ENCODE data around the gene TEKT5. TPM values are rescaled to one million over a fixed set of nuclear protein-coding genes. Genes with fewer than 3 reads are reported as not detected.

Gene TEKT5
- total and polyA plus RNA-seq, 9 of the 15 experiments (the other 6 are each of a cell fraction or from before 2014, with no cell fraction given) = 0.10 to 0.19 TPM; not detected in 7

DNA sequence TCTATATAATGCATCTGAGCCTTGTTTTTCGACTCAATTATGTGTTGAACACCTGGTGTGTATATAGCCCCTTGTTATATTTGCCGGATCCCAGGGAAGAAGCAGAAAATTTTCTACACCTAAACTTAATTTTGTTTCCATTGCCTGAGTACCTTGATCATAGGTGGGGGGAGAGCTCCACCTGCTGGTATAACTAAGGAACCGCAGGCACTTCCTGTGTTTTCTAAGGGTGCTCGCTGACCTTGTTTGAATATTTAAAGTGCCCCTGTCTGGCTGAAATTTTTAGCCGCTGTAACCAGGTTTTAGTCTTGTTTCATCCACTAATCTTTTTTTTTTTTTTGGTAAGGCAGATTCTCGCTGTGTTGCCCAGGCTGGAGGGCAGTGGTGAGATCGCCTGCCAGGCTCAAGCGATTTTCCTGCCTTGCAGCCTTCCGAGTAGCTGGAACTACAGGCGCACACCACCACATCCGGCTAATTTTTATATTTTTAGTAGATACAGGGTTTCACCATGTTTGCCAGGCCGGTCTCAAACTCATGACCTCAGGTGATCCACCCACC lies 42.4 kb upstream of the TEKT5 start (continued):
- TF ChIP-seq WHSC1 (IDR thresholded peaks at IDR 0.05; ENCODE audit: low read length) = no peak
- no peak for TF ChIP-seq CHD4 (IDR thresholded peaks at IDR 0.05; ENCODE audit: insufficient read depth, insufficient replicate concordance, low read depth, low read length, poor library complexity, severe bottlenecking)
- TF ChIP-seq, protein P1, sequence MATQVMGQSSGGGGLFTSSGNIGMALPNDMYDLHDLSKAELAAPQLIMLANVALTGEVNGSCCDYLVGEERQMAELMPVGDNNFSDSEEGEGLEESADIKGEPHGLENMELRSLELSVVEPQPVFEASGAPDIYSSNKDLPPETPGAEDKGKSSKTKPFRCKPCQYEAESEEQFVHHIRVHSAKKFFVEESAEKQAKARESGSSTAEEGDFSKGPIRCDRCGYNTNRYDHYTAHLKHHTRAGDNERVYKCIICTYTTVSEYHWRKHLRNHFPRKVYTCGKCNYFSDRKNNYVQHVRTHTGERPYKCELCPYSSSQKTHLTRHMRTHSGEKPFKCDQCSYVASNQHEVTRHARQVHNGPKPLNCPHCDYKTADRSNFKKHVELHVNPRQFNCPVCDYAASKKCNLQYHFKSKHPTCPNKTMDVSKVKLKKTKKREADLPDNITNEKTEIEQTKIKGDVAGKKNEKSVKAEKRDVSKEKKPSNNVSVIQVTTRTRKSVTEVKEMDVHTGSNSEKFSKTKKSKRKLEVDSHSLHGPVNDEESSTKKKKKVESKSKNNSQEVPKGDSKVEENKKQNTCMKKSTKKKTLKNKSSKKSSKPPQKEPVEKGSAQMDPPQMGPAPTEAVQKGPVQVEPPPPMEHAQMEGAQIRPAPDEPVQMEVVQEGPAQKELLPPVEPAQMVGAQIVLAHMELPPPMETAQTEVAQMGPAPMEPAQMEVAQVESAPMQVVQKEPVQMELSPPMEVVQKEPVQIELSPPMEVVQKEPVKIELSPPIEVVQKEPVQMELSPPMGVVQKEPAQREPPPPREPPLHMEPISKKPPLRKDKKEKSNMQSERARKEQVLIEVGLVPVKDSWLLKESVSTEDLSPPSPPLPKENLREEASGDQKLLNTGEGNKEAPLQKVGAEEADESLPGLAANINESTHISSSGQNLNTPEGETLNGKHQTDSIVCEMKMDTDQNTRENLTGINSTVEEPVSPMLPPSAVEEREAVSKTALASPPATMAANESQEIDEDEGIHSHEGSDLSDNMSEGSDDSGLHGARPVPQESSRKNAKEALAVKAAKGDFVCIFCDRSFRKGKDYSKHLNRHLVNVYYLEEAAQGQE (IDR thresholded peaks at IDR 0.05; ENCODE audit: borderline replicate concordance) = peak; percentile 86; the same call in 1 of the 2 replicates
- TF ChIP-seq, protein P1 (CRISPR knock-in tag; IDR thresholded peaks at IDR 0.05; ENCODE audit: low read depth) = no peak
- TF ChIP-seq, protein P2, sequence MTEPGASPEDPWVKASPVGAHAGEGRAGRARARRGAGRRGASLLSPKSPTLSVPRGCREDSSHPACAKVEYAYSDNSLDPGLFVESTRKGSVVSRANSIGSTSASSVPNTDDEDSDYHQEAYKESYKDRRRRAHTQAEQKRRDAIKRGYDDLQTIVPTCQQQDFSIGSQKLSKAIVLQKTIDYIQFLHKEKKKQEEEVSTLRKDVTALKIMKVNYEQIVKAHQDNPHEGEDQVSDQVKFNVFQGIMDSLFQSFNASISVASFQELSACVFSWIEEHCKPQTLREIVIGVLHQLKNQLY (CRISPR knock-in tag; conservative IDR thresholded peaks at IDR 0.05) = no peak
- TF ChIP-seq ZNF384 (IDR thresholded peaks at IDR 0.05; ENCODE audit: low read depth, low read length) = peak; percentile 10; the same call in 1 of the 2 replicates
- TF ChIP-seq, protein P3, sequence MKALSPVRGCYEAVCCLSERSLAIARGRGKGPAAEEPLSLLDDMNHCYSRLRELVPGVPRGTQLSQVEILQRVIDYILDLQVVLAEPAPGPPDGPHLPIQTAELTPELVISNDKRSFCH (CRISPR knock-in tag; IDR thresholded peaks at IDR 0.05) = no peak
- TF ChIP-seq, protein P3 (tag; IDR thresholded peaks at IDR 0.05) = no peak
- TF ChIP-seq, protein P4, sequence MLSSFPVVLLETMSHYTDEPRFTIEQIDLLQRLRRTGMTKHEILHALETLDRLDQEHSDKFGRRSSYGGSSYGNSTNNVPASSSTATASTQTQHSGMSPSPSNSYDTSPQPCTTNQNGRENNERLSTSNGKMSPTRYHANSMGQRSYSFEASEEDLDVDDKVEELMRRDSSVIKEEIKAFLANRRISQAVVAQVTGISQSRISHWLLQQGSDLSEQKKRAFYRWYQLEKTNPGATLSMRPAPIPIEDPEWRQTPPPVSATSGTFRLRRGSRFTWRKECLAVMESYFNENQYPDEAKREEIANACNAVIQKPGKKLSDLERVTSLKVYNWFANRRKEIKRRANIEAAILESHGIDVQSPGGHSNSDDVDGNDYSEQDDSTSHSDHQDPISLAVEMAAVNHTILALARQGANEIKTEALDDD (IDR thresholded peaks at IDR 0.05) = no peak
